ENCODE measurements around the gene TBC1D24.
"Not testable (repeated sequence)": the region's sequence is repeated elsewhere in the genome, so short reads cannot be mapped to it uniquely, and the experiment has no call there.

TBC1D24 gene

DNA sequence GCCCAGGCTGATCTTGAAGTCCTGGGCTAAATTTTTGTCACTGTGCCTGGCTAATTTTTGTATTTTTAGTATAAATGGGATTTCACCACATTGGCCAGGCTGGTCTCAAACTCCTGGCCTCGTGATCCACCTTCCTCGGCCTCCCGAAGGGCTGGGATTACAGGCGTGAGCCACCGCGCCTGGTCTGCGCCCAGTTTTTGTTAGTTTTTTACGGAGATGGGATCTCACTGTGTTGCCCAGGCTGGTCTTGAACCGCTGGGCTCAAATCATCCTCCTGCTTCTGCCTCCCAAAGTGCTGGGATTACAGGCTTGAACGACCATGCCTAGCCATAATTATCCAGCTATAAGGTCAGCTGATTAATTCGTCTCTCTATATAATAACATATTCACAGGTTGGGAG lies 59.0 kb downstream of the TBC1D24 start:
- DNase-seq = no peak

DNA sequence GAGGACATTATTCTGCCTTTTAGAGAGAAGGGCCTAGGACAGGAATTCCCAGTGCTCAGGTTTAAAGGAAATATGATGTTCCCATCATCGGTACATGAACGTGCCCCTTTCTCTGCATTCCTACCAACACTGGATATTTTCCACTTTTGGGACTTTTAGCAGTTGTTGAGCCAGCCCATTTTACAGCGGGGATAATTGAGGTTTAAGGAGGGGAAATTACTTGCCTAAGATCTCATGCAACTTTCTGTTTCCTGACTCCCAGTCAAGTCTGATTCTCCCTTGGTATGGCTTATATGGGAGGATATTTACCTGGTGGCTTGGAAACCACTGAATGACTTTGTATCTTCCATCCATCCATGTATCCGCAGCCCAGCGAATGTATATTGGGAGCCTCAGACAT lies 59.4 kb downstream of the TBC1D24 start:
- not testable (repeated sequence) for DNase-seq

DNA sequence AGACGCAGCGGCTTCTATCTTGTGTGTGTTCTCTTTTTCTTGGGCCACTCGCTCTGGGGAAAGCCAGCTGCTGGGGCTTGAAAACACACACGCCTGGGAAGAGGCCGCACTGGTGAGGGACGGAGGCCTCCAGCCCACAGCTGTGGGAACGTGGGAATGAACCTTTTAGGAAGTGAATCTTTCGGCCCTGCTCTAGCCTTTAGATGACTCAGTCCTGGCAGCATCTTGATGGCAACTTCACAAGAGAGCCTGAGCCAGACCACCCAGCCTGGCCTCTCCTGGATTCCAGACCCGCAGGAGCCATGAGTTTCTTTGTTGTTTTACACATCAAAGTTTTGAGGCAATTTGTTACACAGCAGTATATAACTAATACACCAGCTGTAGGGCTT lies 60.7 kb downstream of the TBC1D24 start:
- no peak for DNase-seq

DNA sequence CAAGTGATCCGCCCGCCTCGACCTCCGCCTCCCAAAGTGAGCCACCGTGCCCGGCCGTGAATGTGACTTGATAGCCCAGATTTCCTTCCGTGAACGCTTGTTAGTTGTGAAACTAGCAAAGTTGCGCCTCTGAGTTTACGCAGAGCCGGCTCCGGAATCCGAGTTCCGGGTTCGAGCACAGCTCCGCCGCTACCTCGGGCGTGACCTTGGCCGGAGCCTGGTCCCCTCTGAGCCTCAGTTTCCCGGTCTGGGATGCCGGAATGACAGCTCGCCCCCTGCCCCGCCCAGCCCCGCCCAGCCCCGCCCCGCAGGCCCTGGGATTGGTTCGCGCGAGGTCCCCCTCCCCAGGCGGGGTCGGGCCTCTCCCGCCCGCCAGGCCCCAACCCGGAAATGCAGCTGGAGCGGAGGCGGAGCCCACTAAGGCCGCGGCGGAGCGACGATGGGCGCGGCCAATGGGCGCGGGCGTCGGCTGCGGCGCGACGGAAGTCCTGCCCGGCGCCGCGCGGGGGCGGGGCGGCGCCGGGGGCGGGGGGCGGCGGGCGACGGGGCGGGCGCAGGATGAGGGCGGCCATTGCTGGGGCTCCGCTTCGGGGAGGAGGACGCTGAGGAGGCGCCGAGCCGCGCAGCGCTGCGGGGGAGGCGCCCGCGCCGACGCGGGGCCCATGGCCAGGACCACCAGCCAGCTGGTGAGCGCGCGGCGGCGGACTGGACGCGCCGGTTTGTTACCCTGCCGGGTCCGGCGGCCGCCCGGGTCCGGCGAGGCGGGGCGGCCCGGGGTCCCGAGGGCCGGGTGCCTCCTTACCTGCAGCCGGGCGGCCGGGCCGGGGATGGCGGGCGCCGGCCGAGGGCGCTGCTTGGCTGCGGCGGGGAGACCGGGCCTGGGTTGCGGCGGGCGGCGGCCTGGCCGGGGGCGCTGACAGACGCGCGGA lies 62.8 kb downstream of the TBC1D24 start, which contains the start of gene PDPK1:
Gene PDPK1, plus strand, starts transcription at position 571 of the 929 bp plus-strand sequence. Its CDS starts 92 bp downstream, at position 663.
- DNase-seq = peak; percentile 92

DNA sequence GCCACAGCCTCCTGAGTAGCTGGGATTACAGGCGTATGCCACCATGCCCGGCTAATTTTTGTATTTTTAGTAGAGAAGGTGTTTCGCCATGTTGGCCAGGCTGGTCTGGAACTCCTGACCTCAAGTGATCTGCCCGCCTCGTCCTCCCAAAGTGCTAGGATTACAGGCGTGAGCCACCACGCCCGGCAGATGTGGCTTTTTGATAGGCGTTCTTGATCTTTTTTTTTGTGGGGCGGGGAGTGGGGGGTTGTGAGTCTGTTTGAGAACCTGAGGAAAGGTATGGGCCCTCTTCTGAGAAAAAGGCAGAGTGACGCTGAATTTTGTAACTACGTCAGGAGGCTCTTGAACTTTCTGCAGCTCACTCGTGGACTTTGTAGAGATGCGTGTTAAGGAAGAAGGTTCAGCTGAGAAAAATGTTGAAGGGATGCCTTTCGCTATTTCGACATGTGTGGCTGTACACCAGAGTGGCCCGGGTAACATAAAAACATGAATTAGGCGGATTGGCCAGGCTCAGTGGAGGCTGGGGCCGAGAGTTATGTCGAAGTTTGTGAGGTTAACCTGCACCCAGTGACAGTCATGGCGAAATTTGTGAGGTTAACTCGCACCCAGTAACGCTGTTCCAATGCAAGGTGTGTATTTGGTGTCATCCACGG lies 64.4 kb downstream of the TBC1D24 start:
- not testable (repeated sequence) for DNase-seq

DNA sequence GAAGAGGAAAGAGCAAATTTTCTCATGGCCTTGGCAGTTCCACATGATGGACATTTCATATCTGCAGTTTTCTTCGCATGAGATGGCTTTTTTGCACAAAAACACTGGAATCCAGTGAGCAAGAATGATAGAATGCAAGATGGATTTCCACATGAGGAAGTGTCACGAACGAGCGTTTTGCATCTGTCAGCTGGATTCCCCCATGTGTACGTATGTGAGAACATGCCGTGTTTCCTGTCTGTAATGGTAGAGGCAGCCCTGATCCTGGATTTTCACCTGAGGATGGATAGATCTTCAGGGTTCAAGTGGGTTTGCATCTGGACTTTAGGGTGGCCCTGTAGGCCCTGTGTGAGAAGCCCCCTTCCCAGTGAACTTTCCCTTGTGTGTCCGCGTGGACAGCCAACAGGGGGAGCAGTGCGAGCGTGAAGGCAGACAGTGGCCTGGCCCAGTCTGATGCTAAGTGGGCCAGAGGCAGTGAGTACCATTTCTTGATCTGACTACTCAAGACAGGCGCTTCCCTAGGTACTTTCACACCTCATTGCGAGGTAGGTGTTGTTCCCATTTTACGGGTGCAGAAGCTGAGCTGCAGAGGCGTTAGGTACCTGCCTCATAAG lies 65.0 kb downstream of the TBC1D24 start:
- DNase-seq = peak; percentile 62

DNA sequence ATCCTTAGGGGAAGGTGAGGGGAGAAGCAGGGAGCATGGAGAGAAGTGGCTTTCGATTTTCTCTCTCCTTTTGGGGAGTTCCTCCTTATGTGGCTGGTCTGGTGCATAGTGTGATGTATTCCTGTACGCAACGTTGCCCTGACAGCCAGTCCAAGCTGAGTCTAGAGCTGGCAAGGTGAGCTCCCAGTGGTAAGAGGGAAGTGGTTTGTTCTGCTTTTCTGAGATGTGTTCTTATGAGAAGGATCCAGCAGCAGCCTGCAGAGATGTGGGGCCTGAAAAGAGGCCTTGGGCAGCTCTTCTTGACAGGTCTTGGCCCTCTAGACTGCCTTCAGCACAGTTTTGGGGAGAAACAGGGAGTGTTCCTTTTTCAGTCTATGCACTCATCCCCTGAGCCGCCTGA lies 66.0 kb downstream of the TBC1D24 start:
- DNase-seq = not testable (repeated sequence)

DNA sequence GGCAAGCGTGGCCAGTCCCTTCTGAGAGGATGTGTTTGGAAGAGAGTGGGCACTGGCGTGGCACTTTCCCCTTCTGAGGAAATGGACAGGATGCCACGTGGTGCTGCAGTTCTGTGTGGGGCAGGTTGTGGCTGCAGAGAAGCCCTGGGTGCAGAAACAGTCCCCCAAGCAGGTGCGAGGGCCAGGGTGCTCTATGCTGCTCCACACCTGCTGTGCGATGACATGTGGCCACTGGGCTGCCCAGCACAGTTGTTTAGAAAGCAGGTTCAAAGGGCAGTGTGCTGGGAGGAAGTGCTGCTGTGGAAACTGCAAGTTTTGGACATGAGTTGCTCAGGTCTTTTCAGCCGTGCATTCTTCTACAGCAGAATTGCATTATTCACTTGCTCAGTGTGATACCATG lies 66.5 kb downstream of the TBC1D24 start:
- not testable (repeated sequence) for DNase-seq

DNA sequence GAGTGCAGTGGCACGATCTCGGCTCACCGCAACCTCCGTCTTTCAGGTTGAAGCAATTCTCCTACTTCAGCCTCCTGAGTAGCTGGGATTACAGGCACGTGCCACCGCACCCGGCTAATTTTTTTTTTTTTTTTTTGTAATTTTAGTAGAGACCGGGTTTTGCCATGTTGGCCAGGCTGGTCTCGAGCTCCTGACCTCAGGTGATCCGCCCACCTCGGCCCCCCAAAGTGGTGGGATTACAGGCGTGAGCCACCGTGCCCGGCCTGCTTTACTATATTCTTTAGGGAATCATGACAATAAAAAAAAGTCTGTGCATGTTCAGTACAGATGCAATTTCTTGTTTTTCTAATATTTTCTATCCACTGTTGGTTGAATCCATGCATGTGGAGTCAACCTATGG lies 68.8 kb downstream of the TBC1D24 start:
- not testable (repeated sequence) for DNase-seq

DNA sequence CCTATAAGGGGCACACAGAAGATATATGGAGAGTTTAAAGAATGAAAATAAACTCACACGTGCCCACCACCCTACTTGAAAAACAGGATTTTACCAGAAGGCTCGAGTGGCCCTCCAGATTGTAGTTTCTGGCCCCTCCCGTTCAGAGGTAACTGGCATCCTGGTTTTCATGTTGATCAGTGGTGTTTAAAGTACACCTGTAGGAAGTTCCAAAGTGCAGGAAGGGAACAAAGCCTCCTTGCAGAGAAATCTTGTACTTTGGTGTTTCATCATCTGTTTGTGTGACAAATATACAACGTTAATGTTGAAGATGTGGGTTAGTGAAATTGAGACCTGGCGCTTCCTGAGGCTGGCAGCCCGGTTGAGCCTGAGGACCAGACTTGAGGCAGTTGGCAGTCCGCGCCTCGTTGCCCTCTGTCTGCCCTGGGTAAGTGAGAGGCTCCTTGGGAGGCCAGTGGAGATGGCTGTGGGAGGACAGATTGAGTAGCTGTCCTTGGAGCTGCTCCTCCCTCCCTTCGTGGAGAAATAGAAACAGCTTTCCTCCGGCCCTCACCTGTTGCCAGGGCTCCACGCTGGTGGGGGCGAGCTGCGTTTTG lies 75.5 kb downstream of the TBC1D24 start:
- not testable (repeated sequence) for DNase-seq

DNA sequence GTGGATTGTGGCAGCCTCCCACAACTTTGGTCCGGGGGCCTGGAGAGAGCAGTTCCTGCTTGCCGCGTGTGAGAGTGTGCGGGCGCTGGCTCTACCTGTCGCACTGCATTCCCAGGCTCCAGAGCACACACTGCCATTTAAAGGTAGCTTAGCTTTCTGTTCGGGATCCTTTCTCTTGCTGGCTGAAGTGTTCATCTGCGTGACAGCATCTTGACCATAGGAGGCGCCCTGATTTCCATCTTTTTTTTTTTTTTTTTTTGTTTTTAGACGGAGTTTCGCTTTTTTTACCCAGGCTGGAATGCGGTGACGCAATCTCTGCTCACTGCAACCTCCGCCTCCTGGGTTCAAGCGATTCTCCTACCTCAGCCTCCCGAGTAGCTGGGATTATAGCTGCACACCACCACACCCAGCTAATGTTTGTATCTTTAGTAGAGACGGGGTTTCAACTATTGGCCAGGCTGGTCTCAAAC lies 76.5 kb downstream of the TBC1D24 start:
- not testable (repeated sequence) for DNase-seq

DNA sequence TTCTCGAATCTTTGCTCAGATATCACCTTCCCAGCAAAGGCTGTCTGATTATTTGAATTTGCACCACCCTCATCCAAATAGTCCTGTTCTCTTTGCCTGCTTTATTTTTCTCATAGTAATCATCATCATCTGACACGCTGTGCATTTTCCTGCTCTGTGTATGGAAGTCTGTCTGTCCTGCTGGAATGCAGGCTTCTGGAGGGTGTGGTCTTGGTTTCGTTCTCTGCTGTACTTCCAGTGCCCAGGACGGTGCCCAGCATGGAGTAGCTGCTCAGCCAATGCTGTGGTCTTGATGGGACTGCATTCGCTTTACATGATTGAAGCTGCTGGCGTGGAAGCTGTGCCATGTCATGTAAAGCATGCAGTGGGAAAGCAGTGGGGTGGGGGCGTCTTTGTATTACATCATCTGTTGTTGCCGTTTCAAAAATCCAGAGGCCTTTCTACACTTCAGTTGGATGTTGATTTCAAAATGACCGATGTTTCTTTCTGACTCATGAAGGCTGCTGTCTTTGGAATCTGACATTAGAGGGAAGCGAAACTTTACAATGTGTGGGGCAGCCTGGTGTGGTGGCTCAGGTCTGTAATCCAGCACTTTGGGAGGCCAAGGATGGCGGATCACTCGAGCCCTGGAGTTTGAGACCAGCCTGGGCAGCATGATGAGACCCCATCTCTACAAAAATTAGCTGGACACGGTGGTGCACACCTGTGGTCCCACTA lies 79.9 kb downstream of the TBC1D24 start:
- not testable (repeated sequence) for DNase-seq
